Brain pericyte (primary cell): ENCODE results near the gene POU2F1.

ENCODE experiments used
- DNase-seq: peaks from one replicate; pipeline ENCODE4 v3.0.0-alpha.2; 2012; ENCODE audit warnings: low read depth, low spot score

POU2F1 gene

GRCh38 chr1:167441222-167441621 lies 220.5 kb downstream of the POU2F1 start:
- DNase-seq: no peak

GRCh38 chr1:167442142-167442848 lies 221.6 kb downstream of the POU2F1 start:
- no peak for DNase-seq

GRCh38 chr1:167442854-167443565 lies 222.3 kb downstream of the POU2F1 start:
- DNase-seq: no peak

GRCh38 chr1:167443757-167444156 lies 223.1 kb downstream of the POU2F1 start:
- DNase-seq: no peak

GRCh38 chr1:167446966-167447365 lies 226.3 kb downstream of the POU2F1 start:
- no peak for DNase-seq

- no peak for DNase-seq
These were observed 226.9 kb downstream of the POU2F1 start for GRCh38 chr1:167447521-167448136.

- DNase-seq: no peak
These were observed 230.2 kb downstream of the POU2F1 start for GRCh38 chr1:167450843-167451242.

GRCh38 chr1:167452483-167452882 lies 231.8 kb downstream of the POU2F1 start:
- no peak for DNase-seq

GRCh38 chr1:167453123-167453522 lies 232.4 kb downstream of the POU2F1 start:
- DNase-seq: no peak

- DNase-seq: no peak
These were observed 233.7 kb downstream of the POU2F1 start for GRCh38 chr1:167454304-167454893.

- no peak for DNase-seq
These were observed 234.5 kb downstream of the POU2F1 start for GRCh38 chr1:167454894-167455785.

GRCh38 chr1:167455786-167456446 lies 235.2 kb downstream of the POU2F1 start:
- no peak for DNase-seq

GRCh38 chr1:167456524-167456923 lies 235.8 kb downstream of the POU2F1 start:
- DNase-seq: no peak

GRCh38 chr1:167456926-167457325 lies 236.2 kb downstream of the POU2F1 start:
- DNase-seq: no peak

- no peak for DNase-seq
These were observed 237.4 kb downstream of the POU2F1 start for GRCh38 chr1:167457936-167458584.

- no peak for DNase-seq
These were observed 240.2 kb downstream of the POU2F1 start for GRCh38 chr1:167460836-167461235.

GRCh38 chr1:167462341-167462740 lies 241.7 kb downstream of the POU2F1 start:
- DNase-seq: no peak

- no peak for DNase-seq
These were observed 242.4 kb downstream of the POU2F1 start for GRCh38 chr1:167463080-167463479.

- DNase-seq: no peak
These were observed 243.3 kb downstream of the POU2F1 start for GRCh38 chr1:167463875-167464575.

GRCh38 chr1:167465018-167465417 lies 244.3 kb downstream of the POU2F1 start:
- DNase-seq: no peak
